NB4 (cell line): ENCODE measurements around the gene SENP1.

Source experiments
- CTCF ChIP-seq: IDR thresholded peaks from one replicate; pipeline ENCODE4 v1.5.1; 2012; ENCODE audit warnings: low read depth, low read length
- MAX ChIP-seq: IDR thresholded peaks from 2 replicates; pipeline ENCODE4 v1.6.1; 2011; ENCODE audit warnings: low read depth, low read length

- TF ChIP-seq CTCF (no peak), MAX (no peak)
Measured at GRCh38 chr12:48041591-48042423, 64.1 kb downstream of the SENP1 start.
